Measurements from ENCODE around the gene PRKAR2B.

PRKAR2B gene

GRCh38 chr7:107173691-107174406, 129.3 kb downstream of the PRKAR2B start:
- DNase-seq (ENCODE audit: low spot score): no peak
- no peak for FAIRE-seq

GRCh38 chr7:107179326-107180164, 135.0 kb downstream of the PRKAR2B start:
- FAIRE-seq: peak; percentile 9
- DNase-seq (ENCODE audit: low spot score): peak; percentile 55

- peak; percentile 31 for DNase-seq (ENCODE audit: low spot score)
- FAIRE-seq: no peak
Measured at GRCh38 chr7:107180378-107180777, 135.9 kb downstream of the PRKAR2B start.

GRCh38 chr7:107181172-107181571, 136.7 kb downstream of the PRKAR2B start:
- no peak for FAIRE-seq

GRCh38 chr7:107185716-107186115, 141.2 kb downstream of the PRKAR2B start:
- DNase-seq (ENCODE audit: low spot score): no peak
- FAIRE-seq: no peak

More at GRCh38 chr7:107181172-107181571, 136.7 kb downstream of the PRKAR2B start:
- DNase-seq (ENCODE audit: low spot score): no peak

GRCh38 chr7:107186240-107186639, 141.7 kb downstream of the PRKAR2B start:
- DNase-seq (ENCODE audit: low spot score): no peak
- FAIRE-seq: no peak

GRCh38 chr7:107187774-107188173, 143.3 kb downstream of the PRKAR2B start:
- no peak for FAIRE-seq
- no peak for DNase-seq (ENCODE audit: low spot score)

- FAIRE-seq (no peak), DNase-seq (ENCODE audit: low spot score) (no peak)
Measured at GRCh38 chr7:107190090-107190489, 145.6 kb downstream of the PRKAR2B start.

- DNase-seq (ENCODE audit: low spot score) (no peak), FAIRE-seq (no peak)
Measured at GRCh38 chr7:107194052-107194451, 149.5 kb downstream of the PRKAR2B start.

- FAIRE-seq: no peak
- DNase-seq (ENCODE audit: low spot score): no peak
Measured at GRCh38 chr7:107196834-107197610, 152.5 kb downstream of the PRKAR2B start.

- peak; percentile 61 for DNase-seq (ENCODE audit: low spot score)
- FAIRE-seq: no peak
Measured at GRCh38 chr7:107201795-107202450, 157.4 kb downstream of the PRKAR2B start.

GRCh38 chr7:107203607-107204006, 159.1 kb downstream of the PRKAR2B start:
- no peak for FAIRE-seq

GRCh38 chr7:107206136-107206535, 161.6 kb downstream of the PRKAR2B start:
- no peak for FAIRE-seq
- no peak for DNase-seq (ENCODE audit: low spot score)

More at GRCh38 chr7:107203607-107204006, 159.1 kb downstream of the PRKAR2B start:
- DNase-seq (ENCODE audit: low spot score): no peak

- FAIRE-seq: no peak
- DNase-seq (ENCODE audit: low spot score): no peak
Measured at GRCh38 chr7:107206706-107207105, 162.2 kb downstream of the PRKAR2B start.

GRCh38 chr7:107207459-107207858, 163.0 kb downstream of the PRKAR2B start:
- FAIRE-seq (no peak), DNase-seq (ENCODE audit: low spot score) (no peak)

GRCh38 chr7:107208024-107208521, 163.6 kb downstream of the PRKAR2B start:
- FAIRE-seq: no peak
- DNase-seq (ENCODE audit: low spot score): no peak

- FAIRE-seq: no peak
- no peak for DNase-seq (ENCODE audit: low spot score)
Measured at GRCh38 chr7:107208563-107208962, 164.1 kb downstream of the PRKAR2B start.

GRCh38 chr7:107209565-107209964, 165.1 kb downstream of the PRKAR2B start:
- DNase-seq (ENCODE audit: low spot score) (no peak), FAIRE-seq (no peak)

GRCh38 chr7:107210400-107210799, 165.9 kb downstream of the PRKAR2B start:
- DNase-seq (ENCODE audit: low spot score) (no peak), FAIRE-seq (no peak)
